GM19099 (cell line): Measurements from ENCODE around the gene HOXC13.

Source experiments
- POLR2A ChIP-seq: IDR thresholded peaks from 3 replicates; pipeline ENCODE4 v1.6.1; 2011; ENCODE audit warnings: low read depth; ENCODE audit not compliant: insufficient read length; ENCODE audit errors: extremely low read depth

Gene HOXC13

GRCh38 chr12:53995378-53996239 is 57.0 kb downstream of the HOXC13 start:
- no peak for TF ChIP-seq POLR2A
